ACC112 (cell line): ENCODE data around the gene GIPC1.

ENCODE experiments used
- H2AFZ ChIP-seq: fragments of 200-600 bp; sonication (generic); one replicate; pipeline ENCODE4 v1.6.0; 2017; ENCODE audit warnings: antibody characterized with exemption, low read length; ENCODE audit not compliant: unreplicated experiment
- H3K27ac ChIP-seq: fragments of 200-600 bp; sonication (generic); 2 replicates; pipeline ENCODE4 v1.5.1; 2014; ENCODE audit warnings: low read depth, mild to moderate bottlenecking, antibody characterized with exemption, low read length, moderate library complexity
- H3K27me3 ChIP-seq: fragments of 200-600 bp; sonication (generic); 2 replicates; pipeline ENCODE4 v1.6.1; 2014; ENCODE audit warnings: mild to moderate bottlenecking, antibody characterized with exemption, low read length, moderate library complexity, mixed read lengths; ENCODE audit not compliant: insufficient read depth
- H3K36me3 ChIP-seq: fragments of 200-600 bp; sonication (generic); 2 replicates; pipeline ENCODE4 v1.6.1; 2016; ENCODE audit warnings: mild to moderate bottlenecking, antibody characterized with exemption, low read length, moderate library complexity, mixed read lengths; ENCODE audit not compliant: insufficient read depth
- H3K4me1 ChIP-seq: fragments of 200-600 bp; sonication (generic); one replicate; pipeline ENCODE4 v1.6.1; 2016; ENCODE audit warnings: low read length, mixed read lengths; ENCODE audit not compliant: insufficient read depth, unreplicated experiment, control insufficient read depth
- H3K4me3 ChIP-seq: fragments of 200-600 bp; sonication (generic); 2 replicates; pipeline ENCODE4 v1.5.1; 2014; ENCODE audit warnings: mild to moderate bottlenecking, low read depth, low read length
- H3K79me2 ChIP-seq: fragments of 200-600 bp; sonication (generic); one replicate; pipeline ENCODE4 v1.6.0; 2016; ENCODE audit warnings: low read length; ENCODE audit not compliant: control insufficient read depth, unreplicated experiment, insufficient read depth

The GIPC1 gene

DNA sequence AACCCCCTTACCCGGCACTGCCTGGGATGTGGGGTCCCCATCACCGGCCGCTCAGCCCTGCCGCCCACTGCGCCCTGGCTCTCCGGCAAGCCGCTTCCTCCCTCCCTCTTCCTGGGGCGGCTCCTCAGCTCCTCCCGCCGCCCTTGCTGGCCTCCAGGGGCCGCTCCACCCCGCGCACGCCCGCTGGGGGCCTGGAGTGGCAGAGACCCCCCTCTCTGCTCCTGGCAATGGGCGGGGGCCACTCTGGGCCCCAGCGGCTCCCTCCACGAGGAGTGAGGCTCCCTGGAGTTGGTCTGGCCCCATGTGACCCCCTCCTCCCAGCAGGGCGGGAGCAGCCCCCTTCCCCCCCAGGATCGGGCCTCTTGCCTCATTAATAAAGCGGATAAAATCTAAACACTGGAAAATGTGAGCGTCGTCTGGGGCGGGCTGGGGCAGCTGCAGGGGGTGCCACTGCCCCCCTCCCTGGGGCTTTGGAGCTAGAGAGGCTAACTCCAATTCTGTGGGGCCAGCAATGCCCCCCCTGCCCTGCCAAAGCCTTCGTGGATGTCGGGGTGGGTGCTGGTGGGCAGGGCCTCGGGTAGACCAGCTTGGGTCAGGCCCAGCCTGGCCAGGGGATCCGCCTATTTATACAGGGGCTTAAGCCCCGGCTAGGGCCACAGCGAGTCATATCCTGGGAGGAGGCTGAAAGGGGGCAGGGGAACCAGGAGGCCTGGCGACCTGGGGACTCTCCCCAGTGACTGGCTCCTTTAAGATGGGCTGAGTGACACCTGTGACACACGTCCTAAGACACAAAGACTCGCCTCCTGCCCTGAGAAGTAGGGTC, 20.5 kb downstream of the GIPC1 start, which contains the start of gene PTGER1:
Gene PTGER1, minus strand, starts transcription at position 104 of the 823 bp plus-strand sequence. CDS start 1,034 bp downstream, outside the sequence.
- H3K4me1 ChIP-seq, result peaks cover 16% of the 10 kb centered on the region
- H3K27me3 ChIP-seq, result no peaks in the 10 kb centered on the region
- H3K79me2 ChIP-seq, result no peaks in the 10 kb centered on the region
- H2AFZ ChIP-seq, result no peak within 1 kb of the TSS
- peak within 1 kb of the TSS; percentile 45; the same call in 1 of the 2 replicates for H3K27ac ChIP-seq
- H3K36me3 ChIP-seq, result 0 out of 2 replicates have a peak, but pooled peaks cover 2% of the 10 kb centered on the region
- H3K4me3 ChIP-seq, result peak within 1 kb of the TSS; percentile 4; the same call in 1 of the 2 replicates

DNA sequence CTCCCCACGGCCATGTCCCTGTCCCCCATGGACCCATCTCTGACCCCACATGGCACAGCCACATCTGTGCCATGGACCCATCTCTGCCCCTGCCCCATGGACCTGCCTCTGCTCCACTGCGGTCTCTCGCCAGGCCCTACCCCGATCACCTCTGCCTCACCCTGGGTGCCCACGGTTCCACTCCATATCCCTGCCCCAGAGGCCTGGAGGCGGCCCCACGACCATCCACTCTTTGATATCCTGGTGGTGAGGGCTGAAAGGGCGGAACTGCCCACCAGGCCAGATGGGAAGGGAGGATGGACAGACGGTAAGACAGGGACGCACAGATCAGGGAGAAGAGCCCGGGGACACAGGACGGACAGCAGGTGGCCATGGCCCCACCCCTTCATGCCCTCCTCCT, 21.1 kb downstream of the GIPC1 start:
- Histone ChIP-seq H2AFZ (no peak overlapping the region), H3K4me1 (peaks cover 16% of the 10 kb centered on the region), H3K27ac (no peak overlapping the region), H3K27me3 (no peaks in the 10 kb centered on the region), H3K36me3 (0 out of 2 replicates have a peak, but pooled peaks cover 2% of the 10 kb centered on the region), H3K4me3 (peak overlapping the region; percentile 4; the same call in 1 of the 2 replicates), H3K79me2 (no peaks in the 10 kb centered on the region)

DNA sequence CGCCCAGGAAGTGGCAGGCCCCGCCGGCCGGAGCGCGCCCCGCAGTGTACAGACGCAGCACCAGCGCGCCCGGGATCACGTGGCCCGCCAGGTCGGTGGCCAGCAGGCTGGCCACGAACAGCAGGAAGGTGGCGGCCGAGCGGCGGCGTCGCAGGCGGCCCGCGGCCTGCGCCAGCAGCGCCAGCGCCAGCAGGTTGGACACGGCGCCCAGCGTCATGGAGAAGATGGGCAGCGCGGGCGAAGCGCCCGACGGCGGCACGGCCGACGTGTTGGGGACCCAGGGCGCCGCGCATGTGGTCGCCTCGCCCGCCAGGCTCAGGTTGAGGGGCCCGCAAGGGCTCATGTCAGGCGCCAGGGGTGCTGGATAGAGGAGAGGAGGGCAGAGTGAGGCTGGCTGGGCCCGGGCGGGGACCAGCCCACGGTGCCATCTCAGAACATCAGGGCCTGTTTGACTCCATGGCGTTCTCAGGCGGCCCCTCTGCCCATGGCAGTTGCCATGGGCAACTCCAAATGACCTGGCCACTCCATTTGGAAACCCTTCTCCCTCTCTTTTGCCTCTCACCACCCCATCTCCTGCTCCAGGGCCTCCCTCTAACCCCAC, 21.8 kb downstream of the GIPC1 start:
- Histone ChIP-seq H2AFZ (no peak overlapping the region), H3K79me2 (no peaks in the 10 kb centered on the region), H3K4me1 (peaks cover 16% of the 10 kb centered on the region), H3K27ac (no peak overlapping the region), H3K36me3 (0 out of 2 replicates have a peak, but pooled peaks cover 2% of the 10 kb centered on the region), H3K27me3 (no peaks in the 10 kb centered on the region), H3K4me3 (no peak overlapping the region)

DNA sequence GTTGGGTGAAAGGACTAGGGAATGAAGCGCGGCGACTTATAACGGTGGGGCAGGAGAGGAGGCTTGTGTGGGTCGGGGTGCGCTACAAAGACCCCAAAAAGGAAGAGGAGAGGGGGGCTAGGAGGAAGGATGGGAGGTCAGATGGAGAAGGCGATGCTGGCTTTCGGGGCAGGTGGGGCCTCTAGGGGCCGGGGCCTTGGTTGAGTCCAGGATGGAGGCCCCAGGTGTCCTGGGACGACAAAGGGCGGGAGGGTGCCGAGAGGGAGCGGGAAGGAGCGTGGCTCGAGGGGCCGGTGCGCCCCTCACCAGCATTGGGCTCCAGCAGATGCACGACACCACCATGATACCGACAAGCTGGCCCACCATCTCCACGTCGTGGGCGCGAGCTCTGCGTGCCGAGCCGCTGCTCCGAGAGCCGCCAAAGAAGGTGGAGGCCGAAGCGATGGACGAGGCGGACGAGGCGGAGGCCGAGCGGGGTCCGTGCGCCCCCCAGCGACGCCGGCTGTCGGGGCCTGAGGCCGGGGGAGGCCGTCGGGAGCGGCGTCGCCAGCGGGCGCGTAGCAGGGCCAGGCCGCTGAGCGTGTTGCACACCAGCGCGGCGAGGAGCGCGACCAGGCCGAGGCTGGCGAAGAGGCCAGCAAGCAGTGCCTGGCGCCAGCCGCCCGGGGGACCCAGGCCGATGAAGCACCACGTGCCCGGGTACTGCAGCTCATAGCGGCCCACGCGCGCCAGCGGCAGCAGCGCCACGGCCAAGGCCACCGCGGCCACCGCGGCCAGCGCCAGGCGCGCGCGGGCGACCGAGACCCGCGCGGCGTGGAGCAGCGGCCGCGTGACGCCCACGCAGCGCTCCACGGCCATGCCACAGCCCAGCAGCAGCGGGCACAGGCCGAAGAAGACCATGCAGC, 22.6 kb downstream of the GIPC1 start:
- Histone ChIP-seq H3K27ac (no peak overlapping the region), H3K4me3 (no peak overlapping the region), H3K4me1 (peaks cover 16% of the 10 kb centered on the region), H3K27me3 (no peaks in the 10 kb centered on the region), H2AFZ (no peak overlapping the region), H3K36me3 (no peaks in the 10 kb centered on the region), H3K79me2 (no peaks in the 10 kb centered on the region)

DNA sequence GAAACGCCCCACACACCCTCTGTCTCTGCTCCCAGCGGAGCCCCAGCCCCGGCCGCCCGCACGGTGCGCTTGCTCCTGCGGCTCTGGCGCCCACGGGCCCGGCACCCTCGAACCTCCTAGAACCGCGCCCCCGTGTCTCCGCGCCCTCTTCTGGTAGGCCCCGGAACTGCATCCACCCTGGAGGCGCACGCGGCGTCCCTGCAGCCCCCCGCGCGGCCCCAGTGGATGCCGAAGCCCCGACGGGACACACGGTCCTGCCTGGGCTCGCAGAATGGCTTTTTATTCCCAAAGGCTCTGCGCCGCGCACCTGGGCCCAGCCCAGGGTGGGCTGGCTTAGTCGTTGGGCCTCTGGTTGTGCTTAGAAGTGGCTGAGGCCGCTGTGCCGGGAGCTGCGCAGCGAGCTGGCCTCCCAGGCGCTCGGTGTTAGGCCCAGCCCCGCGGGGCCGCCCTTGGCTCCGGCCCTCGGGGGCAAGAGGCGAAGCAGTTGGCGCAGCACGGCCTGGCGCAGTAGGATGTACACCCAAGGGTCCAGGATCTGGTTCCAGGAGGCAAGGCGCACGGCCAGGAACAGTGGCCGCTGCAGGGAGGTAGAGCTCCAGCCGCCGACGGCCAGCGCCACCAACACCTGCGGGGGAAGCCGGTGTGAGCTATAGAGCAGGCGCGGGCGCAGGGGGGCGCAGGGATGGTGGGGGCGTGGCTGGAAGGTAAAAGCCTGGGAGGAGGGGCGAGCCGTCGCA, 23.6 kb downstream of the GIPC1 start:
- Histone ChIP-seq H3K27me3 (no peaks in the 10 kb centered on the region), H3K4me1 (peaks cover 16% of the 10 kb centered on the region), H3K4me3 (no peak overlapping the region), H2AFZ (no peak overlapping the region), H3K79me2 (no peaks in the 10 kb centered on the region), H3K27ac (no peak overlapping the region), H3K36me3 (no peaks in the 10 kb centered on the region)

DNA sequence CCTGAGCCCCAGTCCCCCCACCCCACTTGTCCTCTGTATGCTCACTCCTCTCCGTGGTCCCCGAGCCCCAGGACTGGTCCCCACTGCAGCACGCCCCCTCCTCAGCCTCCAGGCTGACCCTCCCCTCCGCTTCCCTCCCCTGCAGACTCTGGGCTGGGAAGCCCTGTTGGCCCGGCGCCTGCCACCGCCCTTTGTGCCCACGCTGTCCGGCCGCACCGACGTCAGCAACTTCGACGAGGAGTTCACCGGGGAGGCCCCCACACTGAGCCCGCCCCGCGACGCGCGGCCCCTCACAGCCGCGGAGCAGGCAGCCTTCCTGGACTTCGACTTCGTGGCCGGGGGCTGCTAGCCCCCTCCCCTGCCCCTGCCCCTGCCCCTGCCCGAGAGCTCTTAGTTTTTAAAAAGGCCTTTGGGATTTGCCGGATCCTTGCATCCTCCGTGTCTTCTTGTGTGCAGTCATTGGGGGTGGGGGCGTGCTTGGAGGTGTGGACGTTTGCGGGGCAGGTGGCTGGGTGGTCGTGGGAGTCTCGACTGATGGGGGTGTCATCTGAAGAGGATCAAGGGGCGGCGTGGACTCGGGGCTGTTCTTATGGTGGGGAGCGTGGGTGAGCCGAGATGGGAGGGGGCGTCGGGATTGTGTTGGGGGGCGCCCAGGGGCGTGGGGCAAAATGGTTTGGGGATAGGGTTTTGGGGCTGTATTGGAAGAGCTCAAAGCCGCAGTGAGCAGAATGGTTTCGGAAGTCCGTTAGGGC, 24.3 kb downstream of the GIPC1 start:
- H3K27me3 ChIP-seq, result no peaks in the 10 kb centered on the region
- no peaks in the 10 kb centered on the region for H3K36me3 ChIP-seq
- no peaks in the 10 kb centered on the region for H3K79me2 ChIP-seq
- H3K4me3 ChIP-seq, result no peak overlapping the region
- no peak overlapping the region for H3K27ac ChIP-seq
- peaks cover 13% of the 10 kb centered on the region for H3K4me1 ChIP-seq
- H2AFZ ChIP-seq, result no peak overlapping the region

DNA sequence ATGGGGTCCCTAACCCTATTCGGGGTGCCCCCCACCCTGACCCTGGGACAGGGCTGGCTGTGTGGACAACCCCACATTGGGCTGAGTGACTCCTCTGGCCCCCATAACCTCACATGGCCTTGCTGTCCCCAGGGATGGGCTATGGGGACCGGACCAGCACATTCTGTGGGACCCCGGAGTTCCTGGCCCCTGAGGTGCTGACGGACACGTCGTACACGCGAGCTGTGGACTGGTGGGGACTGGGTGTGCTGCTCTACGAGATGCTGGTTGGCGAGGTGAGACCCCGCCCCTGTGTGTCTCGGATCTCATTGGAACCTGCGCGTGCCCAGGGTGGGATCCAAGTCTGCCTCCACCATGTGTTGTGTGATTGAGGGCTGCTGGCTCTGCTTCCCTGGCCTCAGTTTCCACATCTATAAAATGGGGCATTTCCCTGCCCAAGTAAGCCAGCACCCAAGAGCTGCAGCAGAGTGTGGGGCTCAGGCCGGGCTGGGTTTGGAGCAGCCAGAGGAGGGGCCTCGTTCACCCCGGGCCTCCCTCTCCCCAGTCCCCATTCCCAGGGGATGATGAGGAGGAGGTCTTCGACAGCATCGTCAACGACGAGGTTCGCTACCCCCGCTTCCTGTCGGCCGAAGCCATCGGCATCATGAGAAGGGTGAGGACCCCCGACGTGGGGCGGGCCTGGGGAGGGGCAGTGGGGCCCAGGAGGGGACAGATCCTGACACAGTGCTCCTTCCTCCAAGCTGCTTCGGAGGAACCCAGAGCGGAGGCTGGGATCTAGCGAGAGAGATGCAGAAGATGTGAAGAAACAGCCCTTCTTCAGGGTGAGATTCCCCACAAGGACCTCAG, 25.7 kb downstream of the GIPC1 start:
- no peaks in the 10 kb centered on the region for H3K4me1 ChIP-seq
- no peak overlapping the region for H3K27ac ChIP-seq
- H3K79me2 ChIP-seq, result no peaks in the 10 kb centered on the region
- H2AFZ ChIP-seq, result no peak overlapping the region
- no peaks in the 10 kb centered on the region for H3K36me3 ChIP-seq
- no peak overlapping the region for H3K4me3 ChIP-seq
- no peaks in the 10 kb centered on the region for H3K27me3 ChIP-seq

DNA sequence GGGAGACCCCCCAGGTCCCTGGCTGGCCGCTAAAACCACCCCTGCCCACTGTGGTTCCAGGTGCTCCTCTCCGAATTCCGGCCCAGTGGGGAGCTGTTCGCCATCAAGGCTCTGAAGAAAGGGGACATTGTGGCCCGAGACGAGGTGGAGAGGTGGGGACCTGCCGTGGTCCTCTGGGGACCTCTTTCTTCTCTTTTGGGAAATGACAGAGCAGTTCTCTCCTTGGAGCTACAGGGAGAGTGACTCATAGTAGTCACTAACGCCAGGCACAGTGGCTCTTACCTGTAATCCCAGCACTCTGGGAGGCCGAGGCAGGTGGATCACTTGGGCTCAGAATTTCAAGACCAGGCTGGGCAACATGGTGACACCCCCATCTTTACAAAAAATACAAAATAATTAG, 28.1 kb downstream of the GIPC1 start:
- no peaks in the 10 kb centered on the region for H3K36me3 ChIP-seq

DNA sequence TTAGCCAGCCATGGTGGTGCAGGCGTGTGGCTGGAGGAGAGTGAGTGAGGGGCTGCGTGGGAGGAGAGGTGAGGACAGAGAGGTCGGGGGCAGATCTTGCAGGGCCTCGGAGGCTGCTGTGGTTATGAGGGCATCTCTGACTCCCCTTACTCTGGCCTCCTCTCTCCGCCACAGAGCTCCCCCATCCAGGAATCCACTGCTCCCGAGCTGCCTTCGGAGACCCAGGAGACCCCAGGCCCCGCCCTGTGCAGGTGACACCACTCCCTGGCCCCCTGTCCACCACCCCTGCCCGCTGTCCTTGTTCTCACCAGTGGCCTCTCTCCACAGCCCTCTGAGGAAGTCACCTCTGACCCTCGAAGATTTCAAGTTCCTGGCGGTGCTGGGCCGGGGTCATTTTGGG, 28.5 kb downstream of the GIPC1 start:
- H3K27me3 ChIP-seq, result no peaks in the 10 kb centered on the region
- H3K79me2 ChIP-seq, result no peaks in the 10 kb centered on the region
- H3K4me3 ChIP-seq, result no peak overlapping the region
- no peaks in the 10 kb centered on the region for H3K36me3 ChIP-seq
- no peaks in the 10 kb centered on the region for H3K4me1 ChIP-seq
- no peak overlapping the region for H3K27ac ChIP-seq
- H2AFZ ChIP-seq, result no peak overlapping the region

More for the DNA sequence above, 28.1 kb downstream of the GIPC1 start:
- H3K4me1 ChIP-seq, result no peaks in the 10 kb centered on the region
- H2AFZ ChIP-seq, result no peak overlapping the region
- H3K27ac ChIP-seq, result no peak overlapping the region
- H3K4me3 ChIP-seq, result no peak overlapping the region
- H3K27me3 ChIP-seq, result no peaks in the 10 kb centered on the region
- H3K79me2 ChIP-seq, result no peaks in the 10 kb centered on the region
